GM19099 (cell line): ENCODE measurements around the gene RGS8.

ENCODE experiments used
- POLR2A ChIP-seq: IDR thresholded peaks from 3 replicates; pipeline ENCODE4 v1.6.1; 2011; ENCODE audit warnings: low read depth; ENCODE audit not compliant: insufficient read length; ENCODE audit errors: extremely low read depth

Gene RGS8

GRCh38 chr1:182666706-182667105 lies 17.7 kb downstream of the RGS8 start:
- TF ChIP-seq POLR2A: no peak

DNA sequence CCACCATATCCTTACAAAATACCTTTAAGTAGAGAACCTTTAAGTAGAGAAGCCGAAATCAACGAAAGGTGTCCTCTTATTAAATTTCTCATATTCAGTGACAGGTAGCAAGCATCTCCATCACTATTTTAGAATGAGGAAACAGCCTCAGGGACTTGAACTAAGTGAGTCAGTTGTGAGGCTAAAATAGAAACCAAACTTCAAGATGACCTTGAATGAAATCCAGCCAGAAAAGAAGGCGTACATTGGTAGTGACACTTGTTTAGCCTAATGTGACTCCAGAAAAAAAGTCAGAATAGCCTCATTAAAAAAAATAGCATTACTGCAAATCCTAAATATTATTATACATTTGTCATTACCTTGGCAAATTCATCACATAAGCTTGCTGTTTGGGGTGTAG lies 20.1 kb downstream of the RGS8 start:
- no peak for TF ChIP-seq POLR2A

- no peak for TF ChIP-seq POLR2A
Observed at GRCh38 chr1:182662956-182663355, 21.4 kb downstream of the RGS8 start.

DNA sequence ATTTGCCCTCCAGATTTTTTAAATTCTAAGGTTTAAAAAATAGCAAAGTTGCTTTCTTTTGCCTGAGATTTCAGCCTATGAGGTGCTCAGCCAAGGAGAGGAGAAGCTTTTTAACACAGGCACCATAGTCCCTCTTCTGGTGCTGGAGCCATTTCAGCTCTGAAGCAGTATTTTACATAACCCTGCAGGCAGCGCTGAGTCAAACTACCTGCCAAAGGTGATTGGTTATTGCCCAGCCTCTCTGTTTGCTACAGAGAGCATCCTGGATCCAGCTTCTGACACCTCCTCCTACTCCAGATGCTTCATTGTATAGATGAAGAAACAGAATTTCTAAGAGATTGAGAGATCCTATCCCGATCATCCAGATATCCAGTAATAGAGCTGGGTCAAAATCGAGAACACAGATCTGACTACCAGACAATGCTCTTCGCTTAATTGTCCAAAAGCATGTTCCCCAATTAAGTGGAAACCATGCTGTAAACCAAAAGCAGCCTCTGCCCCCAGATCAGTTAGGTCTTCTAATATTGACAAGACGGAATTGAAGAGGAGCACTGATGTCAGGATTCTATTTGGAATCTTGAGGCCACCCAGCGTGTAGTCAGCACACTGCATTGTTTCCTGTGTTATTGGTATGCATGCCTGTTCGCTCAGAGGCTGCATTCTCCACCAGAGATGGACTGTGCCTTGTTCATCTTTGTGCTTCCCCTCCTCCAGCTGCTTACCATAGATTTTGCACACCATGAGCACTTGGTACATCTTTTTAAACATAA lies 22.1 kb downstream of the RGS8 start:
- no peak for TF ChIP-seq POLR2A

GRCh38 chr1:182658055-182658454 lies 26.3 kb downstream of the RGS8 start:
- no peak for TF ChIP-seq POLR2A

- no peak for TF ChIP-seq POLR2A
Observed at GRCh38 chr1:182656842-182657397, 27.5 kb downstream of the RGS8 start.

GRCh38 chr1:182653986-182654385 lies 30.4 kb downstream of the RGS8 start:
- no peak for TF ChIP-seq POLR2A

GRCh38 chr1:182652933-182653332 lies 31.5 kb downstream of the RGS8 start:
- no peak for TF ChIP-seq POLR2A

DNA sequence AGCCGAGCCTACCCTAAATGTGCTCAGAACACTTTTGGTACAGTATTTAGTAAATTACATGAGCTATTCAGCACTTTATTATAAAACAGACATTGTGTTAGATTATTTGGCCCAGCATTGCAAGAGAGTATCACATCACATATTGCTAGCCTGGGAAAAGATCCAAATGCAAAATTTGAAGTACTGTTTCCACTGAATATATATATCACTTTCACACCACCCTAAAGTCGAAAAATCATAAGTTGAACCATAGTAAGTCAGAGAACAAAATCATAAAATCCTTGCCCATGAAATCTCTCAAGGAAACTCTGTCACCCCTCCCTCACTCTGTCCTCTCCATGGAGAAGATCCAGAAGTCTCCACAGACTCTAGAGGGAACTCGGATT lies 33.1 kb downstream of the RGS8 start:
- TF ChIP-seq POLR2A: no peak

DNA sequence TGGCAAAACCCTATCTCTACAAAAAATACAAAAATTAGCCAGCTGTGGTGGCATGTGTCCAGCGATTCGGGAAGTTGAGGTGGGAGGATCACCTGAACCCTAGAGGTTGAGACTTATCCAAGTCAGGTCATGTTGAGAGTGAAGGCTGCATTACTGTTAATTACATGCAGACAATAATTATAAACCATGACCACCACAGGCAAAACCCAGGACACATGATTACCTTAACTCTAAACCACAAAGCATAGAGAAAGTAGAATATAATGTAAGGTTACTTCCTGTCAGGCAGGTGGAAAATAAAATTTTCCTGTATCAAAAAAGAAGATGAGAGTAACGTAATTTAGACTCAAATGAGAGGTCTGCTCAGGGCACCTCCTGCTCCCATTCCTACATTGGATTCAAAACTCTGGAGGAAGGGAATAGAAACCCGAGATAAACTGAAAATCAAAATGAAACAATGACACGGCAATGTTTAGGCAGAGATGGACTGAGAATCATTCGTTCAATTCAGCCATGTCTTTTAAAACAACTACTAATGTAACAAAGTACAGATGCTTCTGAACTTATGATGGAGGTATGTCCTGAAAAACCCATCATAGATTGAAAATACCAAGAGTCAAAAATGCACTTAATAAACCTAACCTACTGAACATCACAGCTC lies 33.6 kb downstream of the RGS8 start:
- no peak for TF ChIP-seq POLR2A

DNA sequence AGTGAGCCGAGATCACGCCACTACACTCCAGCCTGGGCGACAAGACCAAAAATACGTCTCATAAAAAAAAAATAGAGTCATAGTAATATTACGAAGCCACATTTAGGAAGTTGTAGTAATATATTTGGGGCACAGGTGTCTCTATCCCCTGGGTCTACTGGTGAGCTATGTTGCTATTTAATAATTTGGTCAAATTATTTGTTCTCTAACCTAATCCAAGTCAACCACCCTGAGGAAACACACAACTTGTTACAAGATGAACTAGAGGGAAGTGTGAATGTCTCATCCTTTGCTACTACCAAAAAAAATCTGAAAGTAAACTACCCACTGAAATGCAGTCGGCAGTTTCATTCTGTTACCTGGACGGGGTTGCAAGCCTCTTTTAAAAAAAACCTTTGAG lies 35.3 kb downstream of the RGS8 start:
- no peak for TF ChIP-seq POLR2A

DNA sequence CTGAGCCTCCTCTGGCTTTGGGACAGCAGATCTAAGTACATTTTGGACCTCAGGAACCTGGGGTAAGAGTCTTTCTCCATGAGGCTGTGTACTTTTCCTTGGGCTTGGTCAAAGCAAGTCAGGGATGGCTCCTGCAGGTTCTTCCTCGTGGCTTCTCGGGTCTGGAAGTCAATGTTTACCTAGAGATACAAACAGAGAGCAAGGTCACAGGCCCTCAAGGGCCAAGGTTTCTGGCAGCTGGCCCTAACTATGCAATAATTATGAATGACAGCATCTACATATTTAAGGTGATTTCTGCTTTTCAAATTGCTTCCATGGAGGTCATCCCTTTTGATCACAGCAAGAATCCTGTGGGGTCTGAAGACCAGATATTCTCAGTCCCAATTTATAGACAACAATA lies 37.6 kb downstream of the RGS8 start:
- no peak for TF ChIP-seq POLR2A

- TF ChIP-seq POLR2A: no peak
Observed at GRCh38 chr1:182644886-182645285, 39.5 kb downstream of the RGS8 start.

DNA sequence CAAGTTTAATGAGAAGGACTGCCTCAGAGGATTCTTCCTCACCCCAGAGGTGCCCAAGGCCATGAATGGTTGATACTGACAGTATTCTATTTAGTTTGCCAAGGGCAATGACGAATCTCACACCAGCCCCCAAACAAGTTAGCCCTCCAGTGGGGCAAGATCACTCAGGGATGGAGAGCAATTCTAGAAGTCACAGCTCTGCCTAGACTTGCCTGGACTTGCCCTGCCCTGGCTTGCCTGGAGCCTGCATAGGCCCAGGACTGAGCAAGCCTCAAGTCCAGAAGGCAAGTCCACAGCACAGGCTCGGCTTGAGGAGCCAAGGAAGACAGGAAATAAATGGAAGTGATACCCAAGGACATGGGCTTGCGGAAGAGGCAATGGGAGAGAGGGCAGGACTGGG lies 40.7 kb downstream of the RGS8 start:
- no peak for TF ChIP-seq POLR2A

GRCh38 chr1:182642461-182642860 lies 41.9 kb downstream of the RGS8 start:
- no peak for TF ChIP-seq POLR2A

- no peak for TF ChIP-seq POLR2A
Observed at GRCh38 chr1:182641561-182641960, 42.8 kb downstream of the RGS8 start.
